Caco-2 (cell line): ENCODE results near the gene C2CD3. TPM values are rescaled to one million over a fixed set of nuclear protein-coding genes. Genes with fewer than 3 reads are reported as not detected.

Experiments used
- BruUV-seq: library from RNA; stranded (reverse); fragments of 400-500 nt; replicated peaks from 2 replicates; lab custom pipeline; 2021; lab: Mats Ljungman, UMichigan
- CTCF ChIA-PET: fragments of 300-600 bp; sonication (Branson Sonifier 250); formaldehyde crosslinking; loops from one replicate; lab custom pipeline; 2022; ENCODE audit warnings: antibody characterized with exemption; lab: Charles Lee
- POLR2A ChIA-PET: fragments of 300-600 bp; sonication (Branson Sonifier 250); formaldehyde crosslinking; loops from one replicate; lab custom pipeline; 2022; ENCODE audit warnings: antibody characterized with exemption; lab: Charles Lee
- DNase-seq, 2 experiments: peaks; one replicate each; pipeline versions ENCODE4 v3.0.0 to v3.0.0-alpha.2; 2020 to 2022
- H3K27me3 ChIP-seq: replicated peaks from 2 replicates; pipeline ENCODE4 v1.6.0; 2011; ENCODE audit warnings: low read length; ENCODE audit not compliant: control insufficient read depth, insufficient read depth
- H3K36me3 ChIP-seq: 2 replicates; pipeline ENCODE4 v1.5.1; 2011; ENCODE audit warnings: low read length; ENCODE audit not compliant: control insufficient read depth, insufficient read depth
- H3K4me1 ChIP-seq: fragments of 250-450 bp; sonication (Bioruptor Pico); 2 replicates; pipeline ENCODE4 v1.5.1; 2020; ENCODE audit warnings: mild to moderate bottlenecking
- H3K4me3 ChIP-seq: 2 replicates; pipeline ENCODE4 v1.5.1; 2011; ENCODE audit warnings: low read depth, mild to moderate bottlenecking, control low read depth, low read length
- H3K9me3 ChIP-seq: fragments of 250-450 bp; sonication (Bioruptor Pico); 2 replicates; pipeline ENCODE4 v1.5.1; 2020; ENCODE audit warnings: mild to moderate bottlenecking, moderate library complexity
- H3K27ac Mint-ChIP-seq: one replicate; pipeline ENCODE4 v1.8.0; 2022; ENCODE audit warnings: mixed read lengths; ENCODE audit not compliant: unreplicated experiment
- H3K27me3 Mint-ChIP-seq: one replicate; pipeline ENCODE4 v1.8.0; 2022; ENCODE audit warnings: mixed read lengths; ENCODE audit not compliant: insufficient read depth, unreplicated experiment
- H3K36me3 Mint-ChIP-seq: one replicate; pipeline ENCODE4 v1.8.0; 2022; ENCODE audit warnings: mild to moderate bottlenecking, mixed read lengths; ENCODE audit not compliant: insufficient read depth, unreplicated experiment
- H3K4me1 Mint-ChIP-seq: one replicate; pipeline ENCODE4 v1.8.0; 2022; ENCODE audit warnings: low read depth, mixed read lengths; ENCODE audit not compliant: unreplicated experiment
- H3K4me3 Mint-ChIP-seq: one replicate; pipeline ENCODE4 v1.8.0; 2022; ENCODE audit warnings: mild to moderate bottlenecking, moderate library complexity, mixed read lengths; ENCODE audit not compliant: unreplicated experiment
- H3K9me3 Mint-ChIP-seq: one replicate; pipeline ENCODE4 v1.8.0; 2022; ENCODE audit warnings: mixed read lengths; ENCODE audit not compliant: unreplicated experiment
- intact Hi-C: fragments of 100-400 bp; cut with micrococcal nuclease; formaldehyde crosslinking; loops from one replicate; pipeline ENCODE4 v1.10.0; 2022; ENCODE audit not compliant: unreplicated experiment
- total RNA-seq: library from RNA; stranded (reverse); gene quantifications from 2 replicates; pipeline ENCODE4 v1.2.3, GENCODE V29; 2022
- TF ChIP-seq, protein P1 (sequence below), 2 experiments: fragments of 200-600 bp in 1 of 2; IDR thresholded peaks; 1 replicate in 1 of 2; 2 replicates in 1 of 2; pipeline versions ENCODE4 v1.5.1 to v1.8.0; 2011 to 2022; ENCODE audit warnings: antibody characterized with exemption in 1 of 2, control low read depth in 1 of 2, inconsistent platforms in 1 of 2, low read depth in 1 of 2, low read length in 1 of 2, mild to moderate bottlenecking in 1 of 2, moderate library complexity in 1 of 2; ENCODE audit not compliant: insufficient read depth in 1 of 2, severe bottlenecking in 1 of 2, unreplicated experiment in 1 of 2

Gene C2CD3
- total RNA-seq, 1 experiment from 2014 or later: 47.5 TPM

DNA sequence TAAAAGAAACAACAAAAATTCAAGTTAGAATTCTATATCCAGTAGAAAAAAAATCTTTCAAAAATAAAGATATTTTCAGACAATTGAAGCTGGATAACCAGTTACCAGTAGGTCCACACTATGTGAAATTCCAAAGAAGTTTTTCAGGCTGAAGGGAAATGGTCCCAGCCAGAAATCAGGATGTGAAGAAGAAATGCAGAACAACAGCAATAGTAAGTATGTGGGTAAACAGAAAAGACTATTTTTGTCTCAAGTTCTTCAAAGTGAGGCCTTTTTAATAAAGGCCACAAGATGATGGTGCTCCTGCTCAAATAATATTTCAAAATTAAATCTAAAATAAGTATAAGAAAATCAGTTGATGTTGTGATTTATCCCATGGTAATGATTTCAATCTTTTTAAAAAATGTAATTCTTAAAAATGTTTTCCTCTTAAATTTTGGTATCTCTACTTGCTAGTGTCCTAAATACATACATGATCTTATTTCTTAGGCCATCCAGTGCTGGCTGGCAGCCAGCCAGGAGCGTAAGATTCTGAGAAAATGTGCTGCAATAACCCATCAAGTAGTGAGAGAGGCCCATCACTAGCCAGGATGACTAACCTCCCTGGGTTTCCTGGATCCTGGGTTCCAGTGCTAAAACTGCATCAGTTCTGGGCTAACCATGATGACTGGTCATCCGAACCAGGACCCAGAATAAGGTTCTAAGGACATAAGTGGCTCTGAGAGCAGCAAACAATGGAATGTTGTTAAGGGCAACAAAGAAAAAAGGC lies 146.4 kb downstream of the C2CD3 start:
- POLR2A ChIA-PET: no interaction called here
- TF ChIP-seq, protein P1, sequence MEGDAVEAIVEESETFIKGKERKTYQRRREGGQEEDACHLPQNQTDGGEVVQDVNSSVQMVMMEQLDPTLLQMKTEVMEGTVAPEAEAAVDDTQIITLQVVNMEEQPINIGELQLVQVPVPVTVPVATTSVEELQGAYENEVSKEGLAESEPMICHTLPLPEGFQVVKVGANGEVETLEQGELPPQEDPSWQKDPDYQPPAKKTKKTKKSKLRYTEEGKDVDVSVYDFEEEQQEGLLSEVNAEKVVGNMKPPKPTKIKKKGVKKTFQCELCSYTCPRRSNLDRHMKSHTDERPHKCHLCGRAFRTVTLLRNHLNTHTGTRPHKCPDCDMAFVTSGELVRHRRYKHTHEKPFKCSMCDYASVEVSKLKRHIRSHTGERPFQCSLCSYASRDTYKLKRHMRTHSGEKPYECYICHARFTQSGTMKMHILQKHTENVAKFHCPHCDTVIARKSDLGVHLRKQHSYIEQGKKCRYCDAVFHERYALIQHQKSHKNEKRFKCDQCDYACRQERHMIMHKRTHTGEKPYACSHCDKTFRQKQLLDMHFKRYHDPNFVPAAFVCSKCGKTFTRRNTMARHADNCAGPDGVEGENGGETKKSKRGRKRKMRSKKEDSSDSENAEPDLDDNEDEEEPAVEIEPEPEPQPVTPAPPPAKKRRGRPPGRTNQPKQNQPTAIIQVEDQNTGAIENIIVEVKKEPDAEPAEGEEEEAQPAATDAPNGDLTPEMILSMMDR (IDR thresholded peaks at IDR 0.05; ENCODE audit: insufficient read depth in 1 of 2, low read depth in 1 of 2, low read length in 1 of 2, severe bottlenecking in 1 of 2, unreplicated experiment in 1 of 2): no peak
- Mint-ChIP-seq H3K36me3 (no peaks in the 10 kb centered on the region), H3K27ac (no peak overlapping the region), H3K9me3 (no peaks in the 10 kb centered on the region), H3K4me3 (no peak overlapping the region), H3K4me1 (peaks cover 10% of the 10 kb centered on the region), H3K27me3 (no peaks in the 10 kb centered on the region)
- Histone ChIP-seq H3K4me1 (peaks cover 17% of the 10 kb centered on the region), H3K27me3 (no peaks in the 10 kb centered on the region), H3K9me3 (no peaks in the 10 kb centered on the region), H3K4me3 (no peak overlapping the region), H3K36me3 (no peaks in the 10 kb centered on the region)
- CTCF ChIA-PET: no interaction called here
- intact Hi-C loops: no loop called here
- DNase-seq: no peak
- BruUV-seq: no TSS peak

DNA sequence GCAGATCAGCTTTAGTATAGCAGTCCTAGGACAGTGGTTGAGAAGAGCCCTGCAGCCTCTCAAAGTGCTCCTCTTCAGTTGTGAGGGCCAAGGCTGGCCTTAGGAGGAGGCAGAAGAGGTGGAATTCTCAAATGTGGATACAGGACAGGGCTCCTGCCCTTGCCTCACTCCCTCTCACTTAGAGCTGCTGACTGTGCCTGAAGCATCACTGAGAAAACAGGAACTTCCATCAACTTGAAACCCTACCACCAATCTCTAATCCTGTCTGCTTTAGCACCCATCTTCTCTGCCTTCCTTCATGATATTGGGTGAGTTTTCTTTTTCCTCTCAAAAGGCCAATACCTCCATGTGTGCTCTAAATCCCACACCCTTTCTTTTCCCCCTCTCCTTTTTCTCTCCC lies 147.5 kb downstream of the C2CD3 start:
- TF ChIP-seq, protein P1 (IDR thresholded peaks at IDR 0.05; ENCODE audit: insufficient read depth in 1 of 2, low read depth in 1 of 2, low read length in 1 of 2, severe bottlenecking in 1 of 2, unreplicated experiment in 1 of 2): no peak
- H3K4me3 ChIP-seq: no peak overlapping the region
- no peaks in the 10 kb centered on the region for H3K36me3 Mint-ChIP-seq
- no peak for DNase-seq
- no peaks in the 10 kb centered on the region for H3K27me3 ChIP-seq
- H3K4me3 Mint-ChIP-seq: no peak overlapping the region
- CTCF ChIA-PET: no interaction called here
- H3K9me3 ChIP-seq: no peaks in the 10 kb centered on the region
- no TSS peak for BruUV-seq
- no peaks in the 10 kb centered on the region for H3K27me3 Mint-ChIP-seq
- no peaks in the 10 kb centered on the region for H3K36me3 ChIP-seq
- no peaks in the 10 kb centered on the region for H3K9me3 Mint-ChIP-seq
- H3K4me1 Mint-ChIP-seq: peaks cover 10% of the 10 kb centered on the region
- peaks cover 28% of the 10 kb centered on the region for H3K4me1 ChIP-seq
- no peak overlapping the region for H3K27ac Mint-ChIP-seq
- intact Hi-C loops: no loop called here
- POLR2A ChIA-PET: no interaction called here

DNA sequence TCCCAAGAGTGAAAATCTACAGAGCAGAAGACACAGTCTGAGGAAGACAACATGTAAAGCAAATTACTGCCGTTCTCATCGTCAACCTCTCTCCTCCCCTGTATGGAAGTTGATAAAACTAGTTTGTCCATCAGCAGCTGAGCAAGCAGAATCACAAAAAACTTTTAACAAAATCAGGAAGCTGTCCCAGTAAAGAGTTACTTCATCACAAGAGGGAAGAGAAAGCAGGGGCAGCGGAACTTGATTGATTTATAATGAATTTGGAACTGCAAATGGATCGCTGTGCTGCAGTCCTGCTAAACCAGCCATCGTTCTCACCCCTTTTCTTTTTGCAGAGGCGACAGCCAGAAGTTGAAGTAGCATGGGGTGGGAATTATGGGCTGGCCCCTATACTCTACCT lies 148.3 kb downstream of the C2CD3 start:
- Mint-ChIP-seq H3K4me1 (peaks cover 10% of the 10 kb centered on the region), H3K27ac (no peak overlapping the region), H3K27me3 (no peaks in the 10 kb centered on the region), H3K36me3 (no peaks in the 10 kb centered on the region), H3K4me3 (no peak overlapping the region), H3K9me3 (no peaks in the 10 kb centered on the region)
- no peak overlapping the region for H3K4me3 ChIP-seq
- DNase-seq: no peak
- no peaks in the 10 kb centered on the region for H3K27me3 ChIP-seq
- CTCF ChIA-PET: no interaction called here
- no peaks in the 10 kb centered on the region for H3K9me3 ChIP-seq
- TF ChIP-seq, protein P1 (IDR thresholded peaks at IDR 0.05; ENCODE audit: insufficient read depth in 1 of 2, low read depth in 1 of 2, low read length in 1 of 2, severe bottlenecking in 1 of 2, unreplicated experiment in 1 of 2): no peak
- H3K36me3 ChIP-seq: no peaks in the 10 kb centered on the region
- BruUV-seq: no TSS peak
- H3K4me1 ChIP-seq: peaks cover 33% of the 10 kb centered on the region
- intact Hi-C loops: no loop called here
- POLR2A ChIA-PET: no interaction called here
